CD14-positive monocyte (primary cell): ENCODE results near the gene HNRNPCL1. TPM values are rescaled to one million over a fixed set of nuclear protein-coding genes. Genes with fewer than 3 reads are reported as not detected.
"Not testable (repeated sequence)": the region's sequence is repeated elsewhere in the genome, so short reads cannot be mapped to it uniquely, and the experiment has no call there.

Source experiments
- DNase-seq, 3 donors: peaks; one replicate each; pipeline ENCODE4 v3.0.0-alpha.2; 2011 to 2022
- H2AFZ ChIP-seq: 2 replicates; pipeline ENCODE4 v1.6.0; 2012; ENCODE audit warnings: mild to moderate bottlenecking, low read depth, low read length, inconsistent platforms; ENCODE audit not compliant: insufficient read depth, poor library complexity, severe bottlenecking
- H3K27ac ChIP-seq, 2 donors: 1 replicate in 1 of 2; 2 replicates in 1 of 2; pipeline ENCODE4 v1.5.1; 2012 to 2013; ENCODE audit warnings: low read length in 2 of 2, control low read depth in 1 of 2, inconsistent platforms in 1 of 2, low read depth in 1 of 2, mild to moderate bottlenecking in 1 of 2
- H3K27me3 ChIP-seq, 2 donors: one replicate each; pipeline versions ENCODE4 v1.6.0 to v1.6.1; 2011 to 2013; ENCODE audit warnings: low read length in 2 of 2; ENCODE audit not compliant: control insufficient read depth in 2 of 2, insufficient read depth in 2 of 2
- H3K36me3 ChIP-seq, 2 donors: replicated peaks in 1 of 2; 1 replicate in 1 of 2; 2 replicates in 1 of 2; pipeline versions ENCODE4 v1.5.1 to v1.6.1; 2012 to 2013; ENCODE audit warnings: low read length in 2 of 2, control low read depth in 1 of 2, inconsistent platforms in 1 of 2, mild to moderate bottlenecking in 1 of 2; ENCODE audit not compliant: insufficient read depth in 2 of 2, control insufficient read depth in 1 of 2
- H3K4me1 ChIP-seq, 2 donors: 1 replicate in 1 of 2; 2 replicates in 1 of 2; pipeline versions ENCODE4 v1.5.1 to v1.6.1; 2012 to 2013; ENCODE audit warnings: low read length in 2 of 2, control low read depth in 1 of 2, inconsistent platforms in 1 of 2, mild to moderate bottlenecking in 1 of 2, moderate library complexity in 1 of 2; ENCODE audit not compliant: insufficient read depth in 2 of 2, control insufficient read depth in 1 of 2
- H3K4me2 ChIP-seq: replicated peaks from 2 replicates; pipeline ENCODE3; 2012; ENCODE audit warnings: low read length, moderate library complexity, mild to moderate bottlenecking; ENCODE audit not compliant: poor library complexity, severe bottlenecking; ENCODE audit errors: extremely low read depth
- H3K4me3 ChIP-seq, 3 experiments: fragments of 200-600 bp in 1 of 3; sonication (generic) in 1 of 3; replicated peaks in 1 of 3; 1 replicate in 2 of 3; 2 replicates in 1 of 3; pipeline ENCODE4 v1.5.1; 2011 to 2013; ENCODE audit warnings: low read length in 3 of 3, mild to moderate bottlenecking in 3 of 3, control low read depth in 2 of 3, low read depth in 2 of 3, inconsistent platforms in 1 of 3, moderate library complexity in 1 of 3
- H3K79me2 ChIP-seq: 2 replicates; pipeline ENCODE4 v1.6.0; 2012; ENCODE audit warnings: mild to moderate bottlenecking, control low read depth, inconsistent platforms, low read length, moderate library complexity; ENCODE audit not compliant: insufficient read depth
- H3K9ac ChIP-seq: 2 replicates; pipeline ENCODE4 v1.6.0; 2017; ENCODE audit warnings: low read length, mild to moderate bottlenecking; ENCODE audit not compliant: insufficient read depth, poor library complexity, severe bottlenecking
- H3K9me3 ChIP-seq, 2 donors: replicated peaks in 1 of 2; 1 replicate in 1 of 2; 2 replicates in 1 of 2; pipeline versions ENCODE4 v1.5.1 to v1.6.1; 2012 to 2013; ENCODE audit warnings: low read length in 2 of 2, control low read depth in 1 of 2; ENCODE audit not compliant: control insufficient read depth in 1 of 2, insufficient read depth in 1 of 2
- H4K20me1 ChIP-seq: 2 replicates; pipeline ENCODE4 v1.6.0; 2012; ENCODE audit warnings: mild to moderate bottlenecking, low read length, control low read depth, moderate library complexity; ENCODE audit not compliant: insufficient read depth
- H3K27ac Mint-ChIP-seq, 7 donors: one replicate each; pipeline ENCODE4 v1.8.0; 2020; ENCODE audit warnings: mild to moderate bottlenecking in 7 of 7, mixed read lengths in 7 of 7, moderate library complexity in 6 of 7, inconsistent platforms in 2 of 7
- H3K27me3 Mint-ChIP-seq, 3 donors: one replicate each; pipeline ENCODE4 v1.8.0; 2021 to 2022; ENCODE audit warnings: low read depth in 3 of 3, mild to moderate bottlenecking in 3 of 3, mixed read lengths in 3 of 3, moderate library complexity in 3 of 3, inconsistent platforms in 1 of 3
- H3K36me3 Mint-ChIP-seq, 2 donors: one replicate each; pipeline ENCODE4 v1.8.0; 2020; ENCODE audit warnings: mixed read lengths in 2 of 2, inconsistent platforms in 1 of 2, mild to moderate bottlenecking in 1 of 2
- H3K4me1 Mint-ChIP-seq: one replicate; pipeline ENCODE4 v1.8.0; 2020; ENCODE audit warnings: mild to moderate bottlenecking, mixed read lengths
- H3K4me3 Mint-ChIP-seq, 2 donors: one replicate each; pipeline ENCODE4 v1.8.0; 2020; ENCODE audit warnings: mild to moderate bottlenecking in 2 of 2, mixed read lengths in 2 of 2, moderate library complexity in 1 of 2
- H3K9me3 Mint-ChIP-seq, 7 donors: one replicate each; pipeline ENCODE4 v1.8.0; 2020 to 2022; ENCODE audit warnings: mixed read lengths in 7 of 7, mild to moderate bottlenecking in 6 of 7, moderate library complexity in 6 of 7, inconsistent platforms in 2 of 7
- CTCF ChIP-seq: fragments of 200-600 bp; IDR thresholded peaks from one replicate; pipeline ENCODE4 v1.8.0; 2022; ENCODE audit warnings: antibody characterized with exemption, mild to moderate bottlenecking
- WGBS: methylation state at CpG from one replicate; pipeline ENCODE4 v1.1.5; 2013; ENCODE audit warnings: missing lambda C conversion rate; ENCODE audit not compliant: insufficient coverage; 5-methylcytosine and 5-hydroxymethylcytosine counted together
- intact Hi-C, 2 donors: fragments of 100-400 bp; cut with micrococcal nuclease; formaldehyde crosslinking; loops; one replicate each; pipeline versions ENCODE4 v1.15.0 to v1.15.1; 2023
- polyA plus RNA-seq, 3 donors: library from polyadenylated mRNA; depleted of rRNA in 1 of 3; unstranded in 2 of 3; stranded (reverse) in 1 of 3; fragments of 300-500 nt in 2 of 3; fragments of >200 nt in 1 of 3; fragmentation: Illumina TruSeq in 2 of 3; gene quantifications; 1 replicate in 2 of 3; 2 replicates in 1 of 3; pipeline ENCODE4 v1.2.3, GENCODE V29; 2012 to 2021

The HNRNPCL1 gene
- polyA plus RNA-seq, 3 donors: not detected

- H3K4me3 Mint-ChIP-seq, intact Hi-C loops: not testable (repeated sequence)
- WGBS: no CpG with 5 or more reads among the region's 7 CpGs
Observed at GRCh38 chr1:12863131-12863880, 14.8 kb upstream of the HNRNPCL1 start.

GRCh38 chr1:12856786-12857185, 8.3 kb upstream of the HNRNPCL1 start, which contains the start of gene PRAMEF2:
PRAMEF2 (plus strand) TSS chr1:12857086; CDS start chr1:12859010, 1,924 bp downstream.
- H3K4me1 ChIP-seq, DNase-seq, H3K9me3 Mint-ChIP-seq, H3K36me3 ChIP-seq, H3K27ac Mint-ChIP-seq, H3K4me1 Mint-ChIP-seq, H4K20me1 ChIP-seq, H3K9me3 ChIP-seq, H3K4me2 ChIP-seq, H3K4me3 ChIP-seq, H3K27ac ChIP-seq, H3K9ac ChIP-seq, H3K36me3 Mint-ChIP-seq, H3K4me3 Mint-ChIP-seq, intact Hi-C loops, H3K27me3 Mint-ChIP-seq, H3K79me2 ChIP-seq, H2AFZ ChIP-seq, H3K27me3 ChIP-seq: not testable (repeated sequence)
- no CpG with 5 or more reads among the region's 2 CpGs for WGBS

More at GRCh38 chr1:12863131-12863880, 14.8 kb upstream of the HNRNPCL1 start:
- not testable (repeated sequence) for H3K9me3 ChIP-seq, H3K4me1 ChIP-seq, H3K4me1 Mint-ChIP-seq, H3K9ac ChIP-seq, H3K27me3 Mint-ChIP-seq, H3K36me3 Mint-ChIP-seq, H3K4me2 ChIP-seq, H2AFZ ChIP-seq, H3K79me2 ChIP-seq, H4K20me1 ChIP-seq, H3K27me3 ChIP-seq, H3K36me3 ChIP-seq, DNase-seq, H3K4me3 ChIP-seq, H3K27ac ChIP-seq, H3K9me3 Mint-ChIP-seq
- H3K27ac Mint-ChIP-seq: peak overlapping the region in 1 of 7 donors; percentile 46

GRCh38 chr1:12851779-12852178, 3.3 kb upstream of the HNRNPCL1 start:
- intact Hi-C loops: no loop called here
- Histone ChIP-seq H3K9me3 (no peaks in the 10 kb centered on the region), H3K4me1 (no peaks in the 10 kb centered on the region), H4K20me1 (no peaks in the 10 kb centered on the region), H3K4me3 (no peak overlapping the region), H3K27ac (no peak overlapping the region), H3K9ac (no peak overlapping the region), H3K4me2 (no peak overlapping the region), H2AFZ (no peak overlapping the region), H3K79me2 (no peaks in the 10 kb centered on the region), H3K36me3 (no peaks in the 10 kb centered on the region), H3K27me3 (no peaks in the 10 kb centered on the region)
- WGBS: no CpG with 5 or more reads among the region's 4 CpGs
- TF ChIP-seq CTCF: no peak
- H3K27ac Mint-ChIP-seq: no peak overlapping the region
- H3K4me1 Mint-ChIP-seq: no peaks in the 10 kb centered on the region
- H3K9me3 Mint-ChIP-seq: peaks cover 2 to 9% (median 4%) of the 10 kb centered on the region in 7 donors
- DNase-seq: no peak
- H3K4me3 Mint-ChIP-seq: no peak overlapping the region
- no peaks in the 10 kb centered on the region for H3K36me3 Mint-ChIP-seq
- H3K27me3 Mint-ChIP-seq: peaks cover 0 to 4% (median 3%) of the 10 kb centered on the region in 3 donors

- WGBS: no CpG with 5 or more reads among the region's 2 CpGs
- H3K4me3 Mint-ChIP-seq, H4K20me1 ChIP-seq, H3K4me3 ChIP-seq, H3K79me2 ChIP-seq, H3K4me1 Mint-ChIP-seq, H3K27ac ChIP-seq, H3K36me3 ChIP-seq, H3K36me3 Mint-ChIP-seq, H3K4me1 ChIP-seq, H3K27ac Mint-ChIP-seq, H3K27me3 ChIP-seq, H3K9me3 ChIP-seq, H3K9ac ChIP-seq, H3K4me2 ChIP-seq, intact Hi-C loops, H3K9me3 Mint-ChIP-seq, DNase-seq, H3K27me3 Mint-ChIP-seq, H2AFZ ChIP-seq: not testable (repeated sequence)
Observed at GRCh38 chr1:12833251-12833650, 15.3 kb downstream of the HNRNPCL1 start.
